Natural killer cell (primary cell): Measurements from ENCODE around the gene RORC. TPM values are rescaled to one million over a fixed set of nuclear protein-coding genes. Genes with fewer than 3 reads are reported as not detected.

Experiments used
- ATAC-seq, 3 donors: fragments of 150-1000 bp in 2 of 3; fragments of 200-7000 bp in 1 of 3; cut with Tn5 transposase; 1 replicate in 1 of 3; 2 replicates in 2 of 3; pipeline ENCODE4 v1.10.0; 2021; ENCODE audit warnings: mild to moderate bottlenecking in 2 of 3, moderate library complexity in 2 of 3
- DNase-seq, 2 donors: peaks; one replicate each; pipeline versions ENCODE4 v3.0.0 to v3.0.0-alpha.2; 2013 to 2021; ENCODE audit warnings: mixed read lengths in 1 of 2
- H3K27ac ChIP-seq: one replicate; pipeline ENCODE4 v1.5.1; 2013; ENCODE audit warnings: mild to moderate bottlenecking, low read length
- H3K27me3 ChIP-seq: one replicate; pipeline ENCODE4 v1.6.1; 2013; ENCODE audit warnings: low read length; ENCODE audit not compliant: control insufficient read depth, insufficient read depth
- H3K36me3 ChIP-seq: one replicate; pipeline ENCODE4 v1.6.1; 2013; ENCODE audit warnings: low read length; ENCODE audit not compliant: control insufficient read depth, insufficient read depth
- H3K4me1 ChIP-seq: one replicate; pipeline ENCODE4 v1.6.1; 2013; ENCODE audit warnings: low read length; ENCODE audit not compliant: control insufficient read depth, insufficient read depth
- H3K4me3 ChIP-seq: one replicate; pipeline ENCODE4 v1.5.1; 2013; ENCODE audit warnings: low read length
- H3K9me3 ChIP-seq: one replicate; pipeline ENCODE4 v1.6.1; 2013; ENCODE audit warnings: low read length; ENCODE audit not compliant: control insufficient read depth, insufficient read depth
- H3K27ac Mint-ChIP-seq, 2 donors: one replicate each; pipeline ENCODE4 v1.8.0; 2022; ENCODE audit warnings: mild to moderate bottlenecking in 2 of 2, mixed read lengths in 2 of 2, moderate library complexity in 1 of 2
- H3K27me3 Mint-ChIP-seq, 2 donors: one replicate each; pipeline ENCODE4 v1.8.0; 2022; ENCODE audit warnings: low read depth in 2 of 2, mixed read lengths in 2 of 2
- H3K36me3 Mint-ChIP-seq: one replicate; pipeline ENCODE4 v1.8.0; 2022; ENCODE audit warnings: mixed read lengths
- H3K4me1 Mint-ChIP-seq, 2 donors: one replicate each; pipeline ENCODE4 v1.8.0; 2022; ENCODE audit warnings: mixed read lengths in 2 of 2
- H3K4me3 Mint-ChIP-seq: one replicate; pipeline ENCODE4 v1.8.0; 2022; ENCODE audit warnings: mild to moderate bottlenecking, moderate library complexity, mixed read lengths
- H3K9me3 Mint-ChIP-seq, 2 donors: one replicate each; pipeline ENCODE4 v1.8.0; 2022; ENCODE audit warnings: mixed read lengths in 2 of 2
- WGBS: methylation state at CpG from one replicate; pipeline ENCODE4 v1.1.7; 2013; ENCODE audit warnings: missing lambda C conversion rate; ENCODE audit not compliant: insufficient coverage; 5-methylcytosine and 5-hydroxymethylcytosine counted together
- intact Hi-C: fragments of 100-400 bp; cut with micrococcal nuclease; formaldehyde crosslinking; loops from one replicate; pipeline ENCODE4 v1.14.2; 2022
- total RNA-seq, 4 donors: library from RNA; stranded (reverse); fragments of 120-200 nt in 1 of 4; gene quantifications; one replicate each; pipeline versions ENCODE4 v1.2.3 to v1.2.4, GENCODE V29; 2013 to 2022
- TF ChIP-seq, protein P1 (sequence below): fragments of 200-600 bp; IDR thresholded peaks from one replicate; pipeline ENCODE4 v1.8.0; 2022; ENCODE audit warnings: antibody characterized with exemption

RORC gene
- total RNA-seq, 3 donors from 2014 or later (not counting 1 experiment from before 2014, with no cell fraction given) = 0.14 to 0.78 (median 0.70) TPM

DNA sequence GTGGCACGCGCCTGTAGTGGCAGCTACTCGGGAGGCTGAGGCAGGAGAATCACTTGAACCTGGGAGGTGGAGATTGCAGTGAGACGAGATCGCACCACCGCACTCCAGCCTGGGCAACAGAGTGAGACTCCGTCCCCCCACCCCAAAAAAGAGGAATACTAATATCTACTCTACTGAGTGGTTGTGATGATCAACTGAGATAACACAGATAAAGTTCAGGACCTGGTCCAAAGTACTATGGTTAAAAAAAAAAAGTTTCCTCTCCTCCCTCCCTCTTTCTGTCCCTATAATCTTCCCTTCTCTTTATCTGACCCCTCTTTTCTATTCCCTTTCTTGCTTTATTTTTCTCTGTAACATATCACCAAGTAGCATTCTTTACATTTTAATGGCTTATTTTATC, 4.0 kb upstream of the RORC start:
- Mint-ChIP-seq H3K27me3 (peaks cover 0 to 21% of the 10 kb centered on the region in 2 donors), H3K36me3 (no peaks in the 10 kb centered on the region), H3K9me3 (no peaks in the 10 kb centered on the region), H3K4me3 (no peak overlapping the region), H3K27ac (no peak overlapping the region), H3K4me1 (peaks cover 28 to 53% of the 10 kb centered on the region in 2 donors)
- no peak for DNase-seq
- TF ChIP-seq, protein P1, sequence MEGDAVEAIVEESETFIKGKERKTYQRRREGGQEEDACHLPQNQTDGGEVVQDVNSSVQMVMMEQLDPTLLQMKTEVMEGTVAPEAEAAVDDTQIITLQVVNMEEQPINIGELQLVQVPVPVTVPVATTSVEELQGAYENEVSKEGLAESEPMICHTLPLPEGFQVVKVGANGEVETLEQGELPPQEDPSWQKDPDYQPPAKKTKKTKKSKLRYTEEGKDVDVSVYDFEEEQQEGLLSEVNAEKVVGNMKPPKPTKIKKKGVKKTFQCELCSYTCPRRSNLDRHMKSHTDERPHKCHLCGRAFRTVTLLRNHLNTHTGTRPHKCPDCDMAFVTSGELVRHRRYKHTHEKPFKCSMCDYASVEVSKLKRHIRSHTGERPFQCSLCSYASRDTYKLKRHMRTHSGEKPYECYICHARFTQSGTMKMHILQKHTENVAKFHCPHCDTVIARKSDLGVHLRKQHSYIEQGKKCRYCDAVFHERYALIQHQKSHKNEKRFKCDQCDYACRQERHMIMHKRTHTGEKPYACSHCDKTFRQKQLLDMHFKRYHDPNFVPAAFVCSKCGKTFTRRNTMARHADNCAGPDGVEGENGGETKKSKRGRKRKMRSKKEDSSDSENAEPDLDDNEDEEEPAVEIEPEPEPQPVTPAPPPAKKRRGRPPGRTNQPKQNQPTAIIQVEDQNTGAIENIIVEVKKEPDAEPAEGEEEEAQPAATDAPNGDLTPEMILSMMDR = no peak
- H3K27me3 ChIP-seq = peaks cover 5% of the 10 kb centered on the region
- intact Hi-C loops = loop anchor here (5.0 kb wide), 1 partner anchor 303 kb away; no protein-coding TSS in a partner anchor
- 96% methylated on average over 4 of the region's 7 CpGs for WGBS
- no peaks in the 10 kb centered on the region for H3K36me3 ChIP-seq
- no peak overlapping the region for H3K4me3 ChIP-seq
- H3K27ac ChIP-seq = no peak overlapping the region
- no peak for ATAC-seq
- peaks cover 67% of the 10 kb centered on the region for H3K4me1 ChIP-seq
- no peaks in the 10 kb centered on the region for H3K9me3 ChIP-seq

DNA sequence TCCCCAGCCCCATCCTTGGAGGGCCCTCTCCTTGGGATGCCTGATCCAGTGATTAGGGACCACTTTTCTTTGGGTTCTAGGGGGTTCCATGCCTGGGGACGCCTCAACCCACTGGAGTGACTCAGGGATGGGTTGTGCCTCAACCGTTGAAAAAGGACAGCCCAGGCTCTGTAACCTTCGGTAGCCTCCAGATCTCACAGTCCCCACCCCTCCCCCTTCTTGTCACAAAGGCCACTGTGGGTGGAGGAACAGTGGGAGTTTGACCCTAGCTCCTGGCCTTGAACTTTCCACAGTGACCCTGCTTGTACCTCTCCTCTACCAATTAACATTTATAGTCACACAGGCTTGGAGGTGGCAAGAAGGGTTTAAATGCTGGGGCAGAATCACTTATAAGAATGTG, 2.6 kb upstream of the RORC start:
- no peak overlapping the region for H3K27ac ChIP-seq
- H3K36me3 ChIP-seq = no peaks in the 10 kb centered on the region
- no peaks in the 10 kb centered on the region for H3K9me3 Mint-ChIP-seq
- H3K27ac Mint-ChIP-seq = no peak overlapping the region
- H3K4me3 Mint-ChIP-seq = no peak overlapping the region
- TF ChIP-seq, protein P1 = no peak
- 27% methylated on average over 2 of the region's 3 CpGs for WGBS
- H3K9me3 ChIP-seq = no peaks in the 10 kb centered on the region
- intact Hi-C loops = no loop called here
- H3K4me1 Mint-ChIP-seq = peaks cover 29 to 54% of the 10 kb centered on the region in 2 donors
- no peak for ATAC-seq
- peaks cover 0 to 14% of the 10 kb centered on the region in 2 donors for H3K27me3 Mint-ChIP-seq
- H3K36me3 Mint-ChIP-seq = no peaks in the 10 kb centered on the region
- H3K27me3 ChIP-seq = peaks cover 1% of the 10 kb centered on the region
- H3K4me1 ChIP-seq = peaks cover 67% of the 10 kb centered on the region
- no peak for DNase-seq
- no peak overlapping the region for H3K4me3 ChIP-seq

- Mint-ChIP-seq H3K4me3 (no peak overlapping the region), H3K36me3 (no peaks in the 10 kb centered on the region), H3K4me1 (peaks cover 34 to 55% of the 10 kb centered on the region in 2 donors), H3K9me3 (no peaks in the 10 kb centered on the region), H3K27ac (no peak overlapping the region), H3K27me3 (peaks cover 0 to 15% of the 10 kb centered on the region in 2 donors)
- TF ChIP-seq, protein P1 = no peak
- DNase-seq (no peak), ATAC-seq (no peak)
- H3K36me3 ChIP-seq = no peaks in the 10 kb centered on the region
- 88% methylated on average over 7 of the region's 8 CpGs for WGBS
- H3K9me3 ChIP-seq = no peaks in the 10 kb centered on the region
- H3K4me3 ChIP-seq = no peak overlapping the region
- H3K27ac ChIP-seq = no peak overlapping the region
- no peaks in the 10 kb centered on the region for H3K27me3 ChIP-seq
- peaks cover 69% of the 10 kb centered on the region for H3K4me1 ChIP-seq
- intact Hi-C loops = no loop called here
These were observed 1.7 kb upstream of the RORC start for GRCh38 chr1:151833172-151833900.
